ENCODE results near the gene NLRC5. TPM values are rescaled to one million over a fixed set of nuclear protein-coding genes. Genes with fewer than 3 reads are reported as not detected.

NLRC5 gene
- total RNA-seq, 1 experiment from 2014 or later = 2.4 TPM

GRCh38 chr16:56970934-56971767 lies 18.2 kb upstream of the NLRC5 start:
- H3K4me1 Mint-ChIP-seq = no peaks in the 10 kb centered on the region
- Histone ChIP-seq H3K14ac (ENCODE audit: insufficient read depth, low read length) (no peak overlapping the region), H2BK120ac (ENCODE audit: low read depth, low read length, poor library complexity, severe bottlenecking) (no peak overlapping the region), H3K27me3 (ENCODE audit: insufficient read depth, low read length) (no peaks in the 10 kb centered on the region), H3K4me1 (ENCODE audit: insufficient read depth, low read length) (no peaks in the 10 kb centered on the region), H2BK15ac (ENCODE audit: low read depth, low read length) (no peak overlapping the region), H3K4me2 (ENCODE audit: insufficient read depth, insufficient read length, low read length) (no peak overlapping the region), H4K20me1 (ENCODE audit: control insufficient read depth, insufficient read depth, insufficient read length) (no peaks in the 10 kb centered on the region), H3K79me1 (ENCODE audit: insufficient read depth, low read depth, low read length, poor library complexity, severe bottlenecking) (no peaks in the 10 kb centered on the region), H2BK5ac (ENCODE audit: insufficient read length, low read length) (no peak overlapping the region), H3K27ac (ENCODE audit: insufficient read length, low read depth, low read length) (no peak overlapping the region), H2AFZ (ENCODE audit: low read length) (no peak overlapping the region), H3K56ac (ENCODE audit: insufficient read length, low read depth, low read length) (no peak overlapping the region), H2BK12ac (ENCODE audit: insufficient read length, low read depth, low read length) (no peak overlapping the region), H3T11ph (ENCODE audit: low read length) (no peak overlapping the region), H3K9me3 (ENCODE audit: control insufficient read depth, low read depth, low read length) (no peaks in the 10 kb centered on the region), H2BK20ac (ENCODE audit: low read depth, low read length, poor library complexity, severe bottlenecking) (no peak overlapping the region), H4K5ac (ENCODE audit: insufficient read length, low read depth, low read length) (no peak overlapping the region), H3K23me2 (ENCODE audit: insufficient read length, low read depth, low read length, poor library complexity, severe bottlenecking) (no peaks in the 10 kb centered on the region), H3K4ac (ENCODE audit: low read depth, low read length) (no peak overlapping the region), H2AK5ac (ENCODE audit: insufficient read length, low read length) (no peak overlapping the region), H4K91ac (ENCODE audit: insufficient read length, low read depth, low read length) (no peak overlapping the region), H3K9ac (ENCODE audit: extremely low read depth, insufficient read length, low read length) (no peak overlapping the region), H3K79me2 (ENCODE audit: insufficient read depth, low read length) (no peaks in the 10 kb centered on the region), H3K23ac (ENCODE audit: insufficient read length, low read depth, low read length) (no peak overlapping the region), H4K8ac (replicated peaks; ENCODE audit: insufficient read length, low read depth, low read length) (no peak overlapping the region), H3K18ac (ENCODE audit: insufficient read length, low read depth, low read length) (no peak overlapping the region)
- DNase-seq = no peak
- H3K36me3 Mint-ChIP-seq (ENCODE audit: insufficient read depth in 1 of 3, low read depth in 3 of 3) = no peaks in the 10 kb centered on the region
- H3K9me3 Mint-ChIP-seq = peaks cover 0 to 2% of the 10 kb centered on the region in 2 experiments; a peak in 2 of 5 replicates
- H3K4me3 Mint-ChIP-seq = no peak overlapping the region
- H3K27me3 Mint-ChIP-seq (ENCODE audit: low read depth) = peaks cover 6% of the 10 kb centered on the region
- WGBS (ENCODE audit: extremely low coverage, insufficient read length, low lambda C conversion rate) = no CpG with 5 or more reads among the region's 8 CpGs
- no peak for TF ChIP-seq CTCF (conservative IDR thresholded peaks at IDR 0.05)
- H3K27ac Mint-ChIP-seq = no peak overlapping the region

Measured in H9 (cell line).